K562 (cell line): ENCODE results near the gene PPP4R1.

ENCODE experiments used
- GABPB1 ChIP-seq: sonication (generic); formaldehyde crosslinking; IDR thresholded peaks from 2 replicates; pipeline ENCODE4 v1.8.0; 2022; ENCODE audit warnings: mild to moderate bottlenecking, missing genetic modification reagents
- KDM1A ChIP-seq, 2 experiments: fragments of 450-650 bp; IDR thresholded peaks; 2 replicates each; pipeline ENCODE4 v1.6.1; 2016; ENCODE audit warnings: mild to moderate bottlenecking in 2 of 2
- KLF13 ChIP-seq: fragments of 450-650 bp; IDR thresholded peaks from 2 replicates; pipeline ENCODE4 v1.6.1; 2016; ENCODE audit warnings: missing genetic modification characterization, low read depth, mild to moderate bottlenecking, missing compliant biosample characterization, moderate library complexity, borderline replicate concordance
- NCOA6 ChIP-seq: fragments of 450-650 bp; IDR thresholded peaks from 2 replicates; pipeline ENCODE4 v1.6.1; 2017; ENCODE audit warnings: mild to moderate bottlenecking
- TARDBP ChIP-seq: fragments of 450-650 bp; IDR thresholded peaks from 2 replicates; pipeline ENCODE4 v1.6.1; 2016
- ZBTB1 ChIP-seq: sonication (generic); formaldehyde crosslinking; IDR thresholded peaks from 2 replicates; pipeline ENCODE4 v1.8.1; 2023; ENCODE audit warnings: missing genetic modification reagents, low read depth, mild to moderate bottlenecking, borderline replicate concordance
- ZNF586 ChIP-seq: fragments of 450-650 bp; formaldehyde crosslinking; conservative IDR thresholded peaks from 2 replicates; pipeline ENCODE4 v1.4.0; 2020; ENCODE audit warnings: mild to moderate bottlenecking, moderate library complexity
- TF ChIP-seq, protein P1 (sequence below), 3 experiments: IDR thresholded peaks in 2 of 3; conservative IDR thresholded peaks in 1 of 3; 2 replicates each; pipeline ENCODE4 v1.5.1; 2011 to 2012; ENCODE audit warnings: low read length in 3 of 3, mild to moderate bottlenecking in 3 of 3, control low read depth in 2 of 3, improper control_type of control experiment in 1 of 3, inconsistent platforms in 1 of 3, low read depth in 1 of 3, mixed read lengths in 1 of 3, moderate library complexity in 1 of 3; ENCODE audit not compliant: insufficient read depth in 2 of 3

DNA sequence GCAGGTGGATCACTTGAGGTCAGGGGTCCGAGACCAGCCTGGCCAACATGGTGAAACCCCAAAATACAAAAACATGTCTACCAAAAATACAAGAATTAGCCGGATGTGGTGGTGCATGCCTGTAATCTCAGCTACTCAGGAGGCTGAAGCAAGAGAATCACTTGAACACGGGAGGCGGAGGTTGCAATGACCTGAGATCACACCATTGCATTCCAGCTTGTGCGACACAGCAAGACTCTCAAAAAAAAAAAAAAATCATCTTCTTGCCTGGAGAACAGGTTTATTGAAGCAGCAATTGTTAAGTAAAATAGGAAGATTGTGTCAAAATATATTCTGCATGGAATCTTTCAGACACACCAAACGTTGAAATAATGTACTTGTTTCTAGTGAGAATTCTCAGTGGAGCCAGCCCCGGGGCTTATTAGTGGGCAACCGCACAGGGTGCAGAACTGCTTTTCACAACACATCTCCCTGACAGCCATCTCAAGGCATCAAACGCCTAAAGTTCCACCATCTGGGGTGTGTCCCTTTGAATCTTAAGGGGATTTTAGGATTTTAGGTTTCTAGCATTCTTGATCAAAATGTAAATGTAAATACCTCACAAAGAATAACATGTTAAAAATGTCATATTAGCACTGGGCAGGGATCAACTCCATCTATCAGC is 28.6 kb upstream of the PPP4R1 start:
- TF ChIP-seq TARDBP (no peak), KDM1A (IDR thresholded peaks at IDR 0.05) (no peak), GABPB1 (no peak), NCOA6 (no peak), ZNF586 (CRISPR knock-in tag) (no peak), KLF13 (tag) (no peak), ZBTB1 (CRISPR knock-in tag) (no peak)
- TF ChIP-seq, protein P1, sequence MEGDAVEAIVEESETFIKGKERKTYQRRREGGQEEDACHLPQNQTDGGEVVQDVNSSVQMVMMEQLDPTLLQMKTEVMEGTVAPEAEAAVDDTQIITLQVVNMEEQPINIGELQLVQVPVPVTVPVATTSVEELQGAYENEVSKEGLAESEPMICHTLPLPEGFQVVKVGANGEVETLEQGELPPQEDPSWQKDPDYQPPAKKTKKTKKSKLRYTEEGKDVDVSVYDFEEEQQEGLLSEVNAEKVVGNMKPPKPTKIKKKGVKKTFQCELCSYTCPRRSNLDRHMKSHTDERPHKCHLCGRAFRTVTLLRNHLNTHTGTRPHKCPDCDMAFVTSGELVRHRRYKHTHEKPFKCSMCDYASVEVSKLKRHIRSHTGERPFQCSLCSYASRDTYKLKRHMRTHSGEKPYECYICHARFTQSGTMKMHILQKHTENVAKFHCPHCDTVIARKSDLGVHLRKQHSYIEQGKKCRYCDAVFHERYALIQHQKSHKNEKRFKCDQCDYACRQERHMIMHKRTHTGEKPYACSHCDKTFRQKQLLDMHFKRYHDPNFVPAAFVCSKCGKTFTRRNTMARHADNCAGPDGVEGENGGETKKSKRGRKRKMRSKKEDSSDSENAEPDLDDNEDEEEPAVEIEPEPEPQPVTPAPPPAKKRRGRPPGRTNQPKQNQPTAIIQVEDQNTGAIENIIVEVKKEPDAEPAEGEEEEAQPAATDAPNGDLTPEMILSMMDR (IDR thresholded peaks at IDR 0.05 in 2 of 3, conservative IDR thresholded peaks at IDR 0.05 in 1 of 3; ENCODE audit: insufficient read depth in 2 of 3, low read depth in 1 of 3, low read length in 3 of 3): no peak
